ENCODE data around the gene TRIM52.

Gene TRIM52

DNA sequence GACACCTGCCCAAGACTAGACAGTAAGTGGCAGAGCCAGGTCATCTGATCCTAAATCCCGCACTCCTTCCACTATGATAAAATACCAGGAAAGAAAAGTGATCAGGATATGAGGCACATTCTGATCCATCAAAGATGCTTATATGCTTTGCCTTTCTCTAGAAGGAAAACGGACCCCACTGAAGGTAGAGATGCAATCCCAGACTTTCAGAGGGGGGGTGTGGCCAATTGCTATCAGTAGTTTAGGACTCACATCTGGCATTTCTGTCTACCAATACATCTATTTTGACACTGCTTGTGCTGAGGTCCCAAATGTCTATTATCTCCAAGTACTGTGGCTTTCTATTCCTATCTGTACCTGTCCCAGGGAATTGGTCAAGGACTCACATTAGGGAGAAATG lies 1.7 kb downstream of the TRIM52 start:
- Histone ChIP-seq H2AFZ (ENCODE audit: low read length) (no peak overlapping the region), H3F3A (ENCODE audit: insufficient read depth, low read length) (no peaks in the 10 kb centered on the region), H3K9me3 (ENCODE audit: low read length) (no peaks in the 10 kb centered on the region), H3K9ac (ENCODE audit: low read length) (peak overlapping the region; percentile 99), H3K36me3 (ENCODE audit: insufficient read depth, low read length) (peaks cover 35% of the 10 kb centered on the region), H3K4me1 (ENCODE audit: insufficient read depth, low read length, severe bottlenecking) (peaks cover 43% of the 10 kb centered on the region), H3K4me2 (ENCODE audit: low read length) (peak overlapping the region; percentile 80), H3K9me2 (ENCODE audit: low read depth, low read length) (no peaks in the 10 kb centered on the region), H3K79me2 (ENCODE audit: insufficient read depth, low read length) (peaks cover 40% of the 10 kb centered on the region), H3K4me3 (ENCODE audit: low read depth, low read length, poor library complexity, severe bottlenecking) (peak overlapping the region; percentile 93), H3K27ac (ENCODE audit: low read depth, low read length, poor library complexity, severe bottlenecking) (no peak overlapping the region), H4K20me1 (ENCODE audit: insufficient read depth, low read length) (no peaks in the 10 kb centered on the region), H3K27me3 (ENCODE audit: insufficient read depth, low read length) (no peaks in the 10 kb centered on the region)
- TF ChIP-seq EZH2 (IDR thresholded peaks at IDR 0.05; ENCODE audit: borderline replicate concordance, low read length) (no peak), CTCF (IDR thresholded peaks at IDR 0.05; ENCODE audit: low read length) (no peak)

- H3F3A ChIP-seq (ENCODE audit: insufficient read depth, low read length): no peaks in the 10 kb centered on the region
- H3K79me2 ChIP-seq (ENCODE audit: insufficient read depth, low read length): peaks cover 40% of the 10 kb centered on the region
- peaks cover 43% of the 10 kb centered on the region for H3K4me1 ChIP-seq (ENCODE audit: insufficient read depth, low read length, severe bottlenecking)
These were observed 2.4 kb downstream of the TRIM52 start for GRCh38 chr5:181258576-181258975.

DNA sequence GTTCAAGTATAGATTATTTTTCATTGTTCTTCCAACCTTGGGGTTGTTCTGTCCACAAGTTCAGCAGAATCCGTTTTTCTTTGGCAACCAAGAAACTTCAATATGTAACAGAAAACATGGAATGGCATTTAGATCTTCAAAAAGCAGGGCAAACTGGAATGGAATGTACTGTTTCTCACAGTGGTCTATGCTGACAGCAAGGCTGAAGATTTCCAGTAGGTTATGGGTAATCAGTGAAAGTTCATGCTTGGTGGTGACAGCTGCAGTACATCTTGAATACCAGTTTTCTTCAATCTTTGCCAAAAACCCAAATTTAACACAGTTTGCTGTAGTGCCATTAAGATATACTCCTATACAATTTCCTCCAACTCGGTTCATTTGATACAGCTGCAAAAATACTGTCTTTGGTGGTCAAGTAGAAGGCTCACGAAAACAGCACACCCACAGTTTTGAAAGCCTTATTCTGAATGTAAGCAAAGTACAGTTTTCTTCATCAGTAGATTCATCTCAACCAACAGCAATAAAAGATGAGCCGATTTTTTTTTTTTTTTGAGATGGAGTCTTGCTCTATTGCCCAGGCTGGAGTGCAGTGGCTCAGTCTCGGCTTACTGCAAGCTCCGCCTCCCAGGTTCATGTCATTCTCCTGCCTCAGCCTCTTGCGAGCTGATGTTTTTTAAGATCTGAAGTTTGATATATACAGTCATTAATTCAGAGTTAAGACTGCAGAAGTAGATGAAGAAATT lies 4.9 kb downstream of the TRIM52 start:
- Histone ChIP-seq H3K9me2 (ENCODE audit: low read depth, low read length) (no peaks in the 10 kb centered on the region), H3K4me2 (ENCODE audit: low read length) (0 out of 2 replicates have a peak overlapping the region, but pooled peaks have one; percentile 32)

More at GRCh38 chr5:181258576-181258975, 2.4 kb downstream of the TRIM52 start:
- Histone ChIP-seq H4K20me1 (ENCODE audit: insufficient read depth, low read length) (no peaks in the 10 kb centered on the region), H3K4me3 (ENCODE audit: low read depth, low read length, poor library complexity, severe bottlenecking) (peak overlapping the region; percentile 93), H3K4me2 (ENCODE audit: low read length) (peak overlapping the region; percentile 80), H3K27ac (ENCODE audit: low read depth, low read length, poor library complexity, severe bottlenecking) (no peak overlapping the region), H3K9me3 (ENCODE audit: low read length) (no peaks in the 10 kb centered on the region), H3K9ac (ENCODE audit: low read length) (peak overlapping the region; percentile 99), H3K9me2 (ENCODE audit: low read depth, low read length) (no peaks in the 10 kb centered on the region), H3K36me3 (ENCODE audit: insufficient read depth, low read length) (peaks cover 34% of the 10 kb centered on the region), H2AFZ (ENCODE audit: low read length) (no peak overlapping the region), H3K27me3 (ENCODE audit: insufficient read depth, low read length) (no peaks in the 10 kb centered on the region)
- TF ChIP-seq CTCF (IDR thresholded peaks at IDR 0.05; ENCODE audit: low read length) (no peak), EZH2 (IDR thresholded peaks at IDR 0.05; ENCODE audit: borderline replicate concordance, low read length) (no peak)

More for the DNA sequence above, 4.9 kb downstream of the TRIM52 start:
- Histone ChIP-seq H3K79me2 (ENCODE audit: insufficient read depth, low read length) (peaks cover 50% of the 10 kb centered on the region), H3K36me3 (ENCODE audit: insufficient read depth, low read length) (peaks cover 41% of the 10 kb centered on the region), H3F3A (ENCODE audit: insufficient read depth, low read length) (no peaks in the 10 kb centered on the region), H3K27me3 (ENCODE audit: insufficient read depth, low read length) (no peaks in the 10 kb centered on the region), H3K4me1 (ENCODE audit: insufficient read depth, low read length, severe bottlenecking) (peaks cover 52% of the 10 kb centered on the region), H4K20me1 (ENCODE audit: insufficient read depth, low read length) (no peaks in the 10 kb centered on the region), H2AFZ (ENCODE audit: low read length) (no peak overlapping the region), H3K9ac (ENCODE audit: low read length) (no peak overlapping the region), H3K9me3 (ENCODE audit: low read length) (no peaks in the 10 kb centered on the region), H3K4me3 (ENCODE audit: low read depth, low read length, poor library complexity, severe bottlenecking) (no peak overlapping the region), H3K27ac (ENCODE audit: low read depth, low read length, poor library complexity, severe bottlenecking) (no peak overlapping the region)
- TF ChIP-seq CTCF (IDR thresholded peaks at IDR 0.05; ENCODE audit: low read length): no peak
- TF ChIP-seq EZH2 (IDR thresholded peaks at IDR 0.05; ENCODE audit: borderline replicate concordance, low read length): no peak

Data from OCI-LY1 (cell line).